Endothelial cell (in vitro differentiated cells): Measurements from ENCODE around the gene PRSS50. TPM values are rescaled to one million over a fixed set of nuclear protein-coding genes. Genes with fewer than 3 reads are reported as not detected.

ENCODE experiments used
- DNase-seq: peaks from one replicate; pipeline ENCODE4 v3.0.0; 2021; ENCODE audit warnings: low spot score
- H3K27ac Mint-ChIP-seq: one replicate; pipeline ENCODE4 v1.8.0; 2021; ENCODE audit warnings: mixed read lengths, inconsistent platforms; ENCODE audit not compliant: unreplicated experiment
- H3K27me3 Mint-ChIP-seq: one replicate; pipeline ENCODE4 v1.8.0; 2021; ENCODE audit warnings: mild to moderate bottlenecking, moderate library complexity, mixed read lengths, inconsistent platforms; ENCODE audit not compliant: unreplicated experiment
- H3K36me3 Mint-ChIP-seq: one replicate; pipeline ENCODE4 v1.8.0; 2021; ENCODE audit warnings: mild to moderate bottlenecking, low read depth, mixed read lengths, inconsistent platforms; ENCODE audit not compliant: unreplicated experiment
- H3K4me1 Mint-ChIP-seq: one replicate; pipeline ENCODE4 v1.8.0; 2021; ENCODE audit warnings: mild to moderate bottlenecking, mixed read lengths, inconsistent platforms; ENCODE audit not compliant: unreplicated experiment
- H3K4me3 Mint-ChIP-seq: one replicate; pipeline ENCODE4 v1.8.0; 2021; ENCODE audit warnings: mild to moderate bottlenecking, mixed read lengths, inconsistent platforms; ENCODE audit not compliant: unreplicated experiment
- H3K9me3 Mint-ChIP-seq: one replicate; pipeline ENCODE4 v1.8.0; 2021; ENCODE audit warnings: mixed read lengths, inconsistent platforms; ENCODE audit not compliant: unreplicated experiment
- CTCF ChIP-seq: fragments of 200-600 bp; sonication (generic); IDR thresholded peaks from one replicate; pipeline ENCODE4 v1.5.0; 2021; ENCODE audit warnings: antibody characterized with exemption; ENCODE audit not compliant: unreplicated experiment
- total RNA-seq: library from RNA; stranded (reverse); fragmentation: NEBNext Ultra II Directional; extraction: Animal tissue kit (Norgen Biotek cat#: 25700); gene quantifications from one replicate; pipeline ENCODE4 v1.2.1, GENCODE V29; 2021; ENCODE audit not compliant: unreplicated experiment

PRSS50 gene
- total RNA-seq, 1 donor from 2014 or later, result 0.38 TPM

GRCh38 chr3:46685446-46685845, 32.2 kb downstream of the PRSS50 start:
- no peaks in the 10 kb centered on the region for H3K9me3 Mint-ChIP-seq
- H3K4me3 Mint-ChIP-seq, result no peak overlapping the region
- no peaks in the 10 kb centered on the region for H3K4me1 Mint-ChIP-seq
- no peaks in the 10 kb centered on the region for H3K36me3 Mint-ChIP-seq
- H3K27me3 Mint-ChIP-seq, result peaks cover 6% of the 10 kb centered on the region
- DNase-seq, result no peak
- TF ChIP-seq CTCF, result no peak
- H3K27ac Mint-ChIP-seq, result no peak overlapping the region

- peaks cover 6% of the 10 kb centered on the region for H3K27me3 Mint-ChIP-seq
- H3K4me1 Mint-ChIP-seq, result no peaks in the 10 kb centered on the region
- no peaks in the 10 kb centered on the region for H3K9me3 Mint-ChIP-seq
- DNase-seq, result no peak
- H3K27ac Mint-ChIP-seq, result no peak overlapping the region
- no peak overlapping the region for H3K4me3 Mint-ChIP-seq
- H3K36me3 Mint-ChIP-seq, result no peaks in the 10 kb centered on the region
- TF ChIP-seq CTCF, result no peak
Observed at GRCh38 chr3:46684891-46685290, 32.8 kb downstream of the PRSS50 start.

DNA sequence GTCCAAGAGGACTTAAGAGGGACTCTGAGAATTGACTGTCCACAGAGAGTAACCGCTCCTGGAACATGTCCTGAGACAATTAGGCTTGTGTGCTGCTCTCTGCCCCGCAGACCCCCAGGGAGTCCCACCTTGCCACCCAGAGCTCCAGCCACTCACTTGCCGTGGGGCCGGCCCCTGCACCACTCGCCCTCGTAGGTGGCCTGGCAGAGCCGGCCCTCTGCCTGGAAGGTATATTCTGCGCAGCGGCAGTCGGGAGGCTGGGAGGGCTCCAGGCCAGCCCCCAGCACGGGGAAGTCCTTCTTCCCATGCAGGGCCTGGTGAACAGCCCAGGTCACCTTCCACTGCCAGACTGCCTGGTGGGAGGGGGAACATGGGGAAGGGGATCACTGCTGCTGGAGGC, 34.7 kb downstream of the PRSS50 start:
- no peaks in the 10 kb centered on the region for H3K4me1 Mint-ChIP-seq
- no peak for DNase-seq
- no peak overlapping the region for H3K27ac Mint-ChIP-seq
- no peak for TF ChIP-seq CTCF
- no peak overlapping the region for H3K4me3 Mint-ChIP-seq
- H3K36me3 Mint-ChIP-seq, result no peaks in the 10 kb centered on the region
- H3K9me3 Mint-ChIP-seq, result no peaks in the 10 kb centered on the region
- peaks cover 6% of the 10 kb centered on the region for H3K27me3 Mint-ChIP-seq

DNA sequence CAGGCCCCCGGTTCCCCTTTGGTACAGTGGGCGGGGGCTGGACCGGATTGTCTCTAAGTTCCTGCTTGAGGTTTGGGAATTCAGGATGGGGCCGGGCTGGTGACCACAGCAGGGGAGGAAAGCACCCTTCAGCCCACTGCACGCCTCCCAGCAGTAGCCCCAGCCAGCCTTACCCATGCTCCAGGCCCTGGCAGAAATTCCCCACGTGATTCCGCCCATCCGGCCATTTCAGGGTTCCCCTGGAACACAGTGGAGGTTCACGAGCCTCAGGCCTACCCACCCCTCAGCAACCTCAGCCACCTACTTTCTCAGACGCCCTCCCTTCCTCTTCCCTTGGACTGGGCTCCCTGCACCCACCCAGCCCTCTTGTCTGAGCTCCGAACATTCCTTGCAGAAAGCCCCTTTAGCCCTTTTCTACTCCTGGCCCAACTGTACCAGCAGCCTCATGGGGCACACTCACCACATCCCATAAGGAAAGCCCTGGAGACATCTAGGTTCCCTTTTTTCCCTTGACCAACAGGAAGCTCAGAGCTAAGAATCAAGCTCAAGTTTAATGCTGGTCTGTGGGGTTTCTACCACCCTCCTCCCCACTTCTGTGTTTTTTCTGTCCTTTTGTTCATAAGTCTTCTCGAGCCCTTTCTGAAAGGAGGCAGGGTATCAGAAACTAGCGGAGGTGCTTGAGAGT, 35.7 kb downstream of the PRSS50 start:
- DNase-seq, result no peak
- Mint-ChIP-seq H3K4me1 (no peaks in the 10 kb centered on the region), H3K9me3 (no peaks in the 10 kb centered on the region), H3K36me3 (no peaks in the 10 kb centered on the region), H3K27ac (no peak overlapping the region), H3K27me3 (peaks cover 9% of the 10 kb centered on the region), H3K4me3 (no peak overlapping the region)
- no peak for TF ChIP-seq CTCF

GRCh38 chr3:46681387-46681786, 36.3 kb downstream of the PRSS50 start:
- Mint-ChIP-seq H3K27ac (no peak overlapping the region), H3K4me1 (no peaks in the 10 kb centered on the region)

More at GRCh38 chr3:46681387-46681786, 36.3 kb downstream of the PRSS50 start:
- TF ChIP-seq CTCF, result no peak
- H3K4me3 Mint-ChIP-seq, result no peak overlapping the region
- no peaks in the 10 kb centered on the region for H3K36me3 Mint-ChIP-seq
- DNase-seq, result no peak
- peaks cover 3% of the 10 kb centered on the region for H3K27me3 Mint-ChIP-seq
- no peaks in the 10 kb centered on the region for H3K9me3 Mint-ChIP-seq
